MM.1S (cell line): Measurements from ENCODE around the gene ULK2.
A peak's percentile ranks its signal among the peaks of the same experiment; 100 is the strongest.
"Not testable (repeated sequence)": the region's sequence is repeated elsewhere in the genome, so short reads cannot be mapped to it uniquely, and the experiment has no call there.

Source experiments
- DNase-seq: peaks from one replicate; pipeline ENCODE4 v3.0.0-alpha.2; 2015
- H2AFZ ChIP-seq: fragments of 300-600 bp; sonication (generic); 2 replicates; pipeline ENCODE4 v1.6.0; 2016; ENCODE audit warnings: antibody characterized with exemption, low read length
- H3F3A ChIP-seq: fragments of 300-600 bp; sonication (generic); 2 replicates; pipeline ENCODE4 v1.6.1; 2016; ENCODE audit warnings: mild to moderate bottlenecking, antibody characterized with exemption, low read length, moderate library complexity, mixed read lengths; ENCODE audit not compliant: insufficient read depth
- H3K27ac ChIP-seq: fragments of 300-600 bp; sonication (generic); 2 replicates; pipeline ENCODE4 v1.5.1; 2016; ENCODE audit warnings: mild to moderate bottlenecking, low read length
- H3K27me3 ChIP-seq: fragments of 300-600 bp; sonication (generic); replicated peaks from 2 replicates; pipeline ENCODE4 v1.6.0; 2016; ENCODE audit warnings: low read length; ENCODE audit not compliant: insufficient read depth
- H3K36me3 ChIP-seq: fragments of 300-600 bp; sonication (generic); replicated peaks from 2 replicates; pipeline ENCODE4 v1.6.1; 2016; ENCODE audit warnings: mild to moderate bottlenecking, low read length, mixed read lengths; ENCODE audit not compliant: insufficient read depth
- H3K4me1 ChIP-seq: fragments of 300-600 bp; sonication (generic); 2 replicates; pipeline ENCODE4 v1.6.1; 2016; ENCODE audit warnings: low read length, mixed read lengths
- H3K4me2 ChIP-seq: fragments of 300-600 bp; sonication (generic); 2 replicates; pipeline ENCODE4 v1.6.0; 2016; ENCODE audit warnings: low read depth, low read length
- H3K4me3 ChIP-seq: fragments of 300-600 bp; sonication (generic); 2 replicates; pipeline ENCODE4 v1.5.1; 2016; ENCODE audit warnings: low read length, mixed read lengths
- H3K79me2 ChIP-seq: fragments of 300-600 bp; sonication (generic); 2 replicates; pipeline ENCODE4 v1.6.1; 2016; ENCODE audit warnings: mixed run types, low read length, mixed read lengths
- H3K9ac ChIP-seq: fragments of 300-600 bp; sonication (generic); 2 replicates; pipeline ENCODE4 v1.6.1; 2016; ENCODE audit warnings: low read length, mixed read lengths
- H3K9me2 ChIP-seq: fragments of 300-600 bp; sonication (generic); replicated peaks from 2 replicates; pipeline ENCODE4 v1.6.1; 2016; ENCODE audit warnings: mild to moderate bottlenecking, low read length, mixed read lengths; ENCODE audit not compliant: insufficient read depth
- H3K9me3 ChIP-seq: fragments of 300-600 bp; sonication (generic); replicated peaks from 2 replicates; pipeline ENCODE4 v1.6.1; 2016; ENCODE audit warnings: mild to moderate bottlenecking, low read length, mixed read lengths; ENCODE audit not compliant: insufficient read depth
- H4K20me1 ChIP-seq: fragments of 300-600 bp; sonication (generic); 2 replicates; pipeline ENCODE4 v1.6.1; 2016; ENCODE audit warnings: mild to moderate bottlenecking, low read length, moderate library complexity, mixed read lengths; ENCODE audit not compliant: insufficient read depth
- CTCF ChIP-seq: fragments of 300-600 bp; sonication (generic); IDR thresholded peaks from 2 replicates; pipeline ENCODE4 v1.5.1; 2016; ENCODE audit warnings: antibody characterized with exemption, low read length, mixed read lengths
- EZH2 ChIP-seq: fragments of 300-600 bp; sonication (generic); optimal IDR thresholded peaks from 2 replicates; pipeline ENCODE3; 2017; ENCODE audit warnings: low read depth, mild to moderate bottlenecking, antibody characterized with exemption, low read length, mixed read lengths
- EZH2phosphoT487 ChIP-seq: fragments of 300-600 bp; sonication (generic); IDR thresholded peaks from 2 replicates; pipeline ENCODE4 v1.6.1; 2018; ENCODE audit warnings: antibody characterized with exemption, low read length

Gene ULK2

GRCh38 chr17:19768046-19768782, 99.5 kb downstream of the ULK2 start:
- H3K9ac ChIP-seq = no peak overlapping the region

GRCh38 chr17:19766421-19767270, 101.1 kb downstream of the ULK2 start:
- no peak overlapping the region for H3K27ac ChIP-seq
- H3K36me3 ChIP-seq = no peaks in the 10 kb centered on the region
- DNase-seq = peak; percentile 68
- no peaks in the 10 kb centered on the region for H3K79me2 ChIP-seq
- H3K4me2 ChIP-seq = no peak overlapping the region
- TF ChIP-seq CTCF (peak; percentile 99), EZH2phosphoT487 (no peak), EZH2 (no peak)
- H4K20me1 ChIP-seq = no peaks in the 10 kb centered on the region
- H3K27me3 ChIP-seq = peaks cover 4% of the 10 kb centered on the region
- H3K9me3 ChIP-seq = no peaks in the 10 kb centered on the region
- peak overlapping the region; percentile 47; the same call in 1 of the 2 replicates for H2AFZ ChIP-seq
- H3K9me2 ChIP-seq = no peaks in the 10 kb centered on the region
- H3K9ac ChIP-seq = no peak overlapping the region
- H3K4me3 ChIP-seq = no peak overlapping the region
- no peaks in the 10 kb centered on the region for H3F3A ChIP-seq
- H3K4me1 ChIP-seq = no peaks in the 10 kb centered on the region

More at GRCh38 chr17:19768046-19768782, 99.5 kb downstream of the ULK2 start:
- Histone ChIP-seq H2AFZ (no peak overlapping the region), H3K4me3 (no peak overlapping the region), H3K36me3 (no peaks in the 10 kb centered on the region), H4K20me1 (no peaks in the 10 kb centered on the region), H3F3A (no peaks in the 10 kb centered on the region), H3K9me3 (no peaks in the 10 kb centered on the region), H3K27me3 (no peaks in the 10 kb centered on the region), H3K4me1 (no peaks in the 10 kb centered on the region), H3K4me2 (no peak overlapping the region), H3K79me2 (no peaks in the 10 kb centered on the region), H3K9me2 (no peaks in the 10 kb centered on the region), H3K27ac (no peak overlapping the region)
- no peak for DNase-seq
- no peak for TF ChIP-seq EZH2
- no peak for TF ChIP-seq CTCF
- TF ChIP-seq EZH2phosphoT487 = no peak

- no peaks in the 10 kb centered on the region for H4K20me1 ChIP-seq
- no peaks in the 10 kb centered on the region for H3F3A ChIP-seq
- H3K27ac ChIP-seq = no peak overlapping the region
- TF ChIP-seq EZH2 (no peak), EZH2phosphoT487 (no peak), CTCF (no peak)
- H3K27me3 ChIP-seq = peaks cover 7% of the 10 kb centered on the region
- no peaks in the 10 kb centered on the region for H3K9me3 ChIP-seq
- no peak overlapping the region for H2AFZ ChIP-seq
- no peaks in the 10 kb centered on the region for H3K36me3 ChIP-seq
- no peaks in the 10 kb centered on the region for H3K9me2 ChIP-seq
- DNase-seq = no peak
- H3K4me3 ChIP-seq = no peak overlapping the region
- no peak overlapping the region for H3K9ac ChIP-seq
- H3K79me2 ChIP-seq = no peaks in the 10 kb centered on the region
- no peaks in the 10 kb centered on the region for H3K4me1 ChIP-seq
- no peak overlapping the region for H3K4me2 ChIP-seq
These were observed 101.7 kb downstream of the ULK2 start for GRCh38 chr17:19766016-19766415.

GRCh38 chr17:19763991-19764390, 103.7 kb downstream of the ULK2 start:
- H3K36me3 ChIP-seq, H3K9ac ChIP-seq, H3K4me1 ChIP-seq, DNase-seq, H3K79me2 ChIP-seq, H4K20me1 ChIP-seq, H3K9me2 ChIP-seq, H3K27ac ChIP-seq, H2AFZ ChIP-seq, H3K4me2 ChIP-seq, H3K9me3 ChIP-seq, H3K4me3 ChIP-seq, H3F3A ChIP-seq: not testable (repeated sequence)
- peaks cover 14% of the 10 kb centered on the region for H3K27me3 ChIP-seq
